Left ventricle myocardium inferior (tissue), 1 donor: ENCODE measurements around the gene GNG7. TPM values are rescaled to one million over a fixed set of nuclear protein-coding genes. Genes with fewer than 3 reads are reported as not detected.
A peak's percentile ranks its signal among the peaks of the same experiment; 100 is the strongest.

ENCODE experiments used
- DNase-seq: peaks from one replicate; pipeline ENCODE4 v3.0.0-alpha.2; 2020
- H3K27ac ChIP-seq: fragments of 200-600 bp; replicated peaks from 2 replicates; pipeline ENCODE4 v1.8.0; 2021
- H3K27me3 ChIP-seq: fragments of 200-600 bp; 2 replicates; pipeline ENCODE4 v1.8.0; 2021; ENCODE audit warnings: low read depth
- H3K36me3 ChIP-seq: fragments of 200-600 bp; 2 replicates; pipeline ENCODE4 v1.8.0; 2021
- H3K4me1 ChIP-seq: fragments of 200-600 bp; 2 replicates; pipeline ENCODE4 v1.8.0; 2021
- H3K4me3 ChIP-seq: fragments of 200-600 bp; 2 replicates; pipeline ENCODE4 v1.8.0; 2021; ENCODE audit warnings: mild to moderate bottlenecking, moderate library complexity
- H3K9me3 ChIP-seq: fragments of 200-600 bp; replicated peaks from 2 replicates; pipeline ENCODE4 v1.8.0; 2021
- CTCF ChIP-seq: fragments of 200-600 bp; IDR thresholded peaks from 2 replicates; pipeline ENCODE4 v1.8.0; 2021; ENCODE audit warnings: antibody characterized with exemption, mild to moderate bottlenecking, borderline replicate concordance
- intact Hi-C: fragments of 100-400 bp; cut with micrococcal nuclease; formaldehyde crosslinking; loops from one replicate; pipeline ENCODE4 v1.11.0; 2022
- total RNA-seq: library from RNA; stranded (reverse); fragmentation: NEBNext Ultra II Directional; extraction: Animal tissue kit (Norgen Biotek cat#: 25700); gene quantifications from one replicate; pipeline ENCODE4 v1.2.1, GENCODE V29; 2021
- donor health status: DM: no; HTN: yes; CAD: no; lungs with severe emphysema.

The GNG7 gene
- total RNA-seq, 1 donor from 2014 or later = 46.6 TPM

- peaks cover 23% of the 10 kb centered on the region for H3K4me1 ChIP-seq
Measured at GRCh38 chr19:2615782-2616181, 86.7 kb downstream of the GNG7 start.

GRCh38 chr19:2613507-2614295, 88.8 kb downstream of the GNG7 start:
- H3K27ac ChIP-seq = no peak overlapping the region
- no peaks in the 10 kb centered on the region for H3K36me3 ChIP-seq
- peaks cover 5% of the 10 kb centered on the region for H3K9me3 ChIP-seq
- intact Hi-C loops = loop anchor here (5.0 kb wide), 1 partner anchor 141 kb away; no protein-coding TSS in a partner anchor
- peak; percentile 93 for TF ChIP-seq CTCF
- peaks cover 23% of the 10 kb centered on the region for H3K4me1 ChIP-seq
- H3K27me3 ChIP-seq = peaks cover 7% of the 10 kb centered on the region
- peak; percentile 29 for DNase-seq
- no peak overlapping the region for H3K4me3 ChIP-seq

More at GRCh38 chr19:2615782-2616181, 86.7 kb downstream of the GNG7 start:
- DNase-seq = peak; percentile 2
- Histone ChIP-seq H3K27ac (no peak overlapping the region), H3K27me3 (peaks cover 7% of the 10 kb centered on the region), H3K9me3 (peaks cover 5% of the 10 kb centered on the region), H3K36me3 (no peaks in the 10 kb centered on the region), H3K4me3 (no peak overlapping the region)
- intact Hi-C loops = no loop called here
- TF ChIP-seq CTCF = no peak

- peaks cover 7% of the 10 kb centered on the region for H3K27me3 ChIP-seq
- intact Hi-C loops = loop anchor here (5.0 kb wide), 1 partner anchor 140 kb away; no protein-coding TSS in a partner anchor
- no peak for TF ChIP-seq CTCF
- DNase-seq = peak; percentile 15
- peaks cover 23% of the 10 kb centered on the region for H3K4me1 ChIP-seq
- no peak overlapping the region for H3K4me3 ChIP-seq
- H3K9me3 ChIP-seq = peaks cover 5% of the 10 kb centered on the region
- H3K27ac ChIP-seq = no peak overlapping the region
- H3K36me3 ChIP-seq = no peaks in the 10 kb centered on the region
Measured at GRCh38 chr19:2612619-2613249, 89.8 kb downstream of the GNG7 start.

- TF ChIP-seq CTCF = no peak
- peak; percentile 19 for DNase-seq
- intact Hi-C loops = loop anchor here (5.0 kb wide), 1 partner anchor 139 kb away; no protein-coding TSS in a partner anchor
Measured at GRCh38 chr19:2611483-2612464, 90.7 kb downstream of the GNG7 start.

More at GRCh38 chr19:2611483-2612464, 90.7 kb downstream of the GNG7 start:
- Histone ChIP-seq H3K27me3 (peaks cover 7% of the 10 kb centered on the region), H3K4me1 (peaks cover 23% of the 10 kb centered on the region), H3K9me3 (peaks cover 5% of the 10 kb centered on the region), H3K27ac (no peak overlapping the region), H3K4me3 (no peak overlapping the region), H3K36me3 (no peaks in the 10 kb centered on the region)
